HG02970 (cell line): ENCODE results near the gene ITCH.
"Not testable (repeated sequence)": the region's sequence is repeated elsewhere in the genome, so short reads cannot be mapped to it uniquely, and the experiment has no call there.

Experiments
- ATAC-seq: cut with Tn5 transposase; IDR thresholded peaks from one replicate; pipeline ENCODE4 v1.9.1; 2021; ENCODE audit warnings: mild to moderate bottlenecking, moderate library complexity, moderate number of reproducible peaks; ENCODE audit not compliant: unreplicated experiment, low FRiP score

ITCH gene

GRCh38 chr20:34495916-34496315, 132.8 kb downstream of the ITCH start:
- ATAC-seq: no peak

- not testable (repeated sequence) for ATAC-seq
These were observed 134.5 kb downstream of the ITCH start for GRCh38 chr20:34497596-34497995.

- no peak for ATAC-seq
These were observed 137.8 kb downstream of the ITCH start for GRCh38 chr20:34500823-34501222.

- no peak for ATAC-seq
These were observed 143.4 kb downstream of the ITCH start for GRCh38 chr20:34506480-34506879.

GRCh38 chr20:34507702-34508413, 144.8 kb downstream of the ITCH start:
- no peak for ATAC-seq

GRCh38 chr20:34510575-34510974, 147.5 kb downstream of the ITCH start:
- ATAC-seq: no peak

GRCh38 chr20:34511891-34512265, 148.8 kb downstream of the ITCH start:
- no peak for ATAC-seq

- ATAC-seq: no peak
These were observed 149.3 kb downstream of the ITCH start for GRCh38 chr20:34512266-34512954.

GRCh38 chr20:34512955-34513419, 149.9 kb downstream of the ITCH start:
- ATAC-seq: no peak

- ATAC-seq: not testable (repeated sequence)
These were observed 151.0 kb downstream of the ITCH start for GRCh38 chr20:34514034-34514433.

- ATAC-seq: no peak
These were observed 151.9 kb downstream of the ITCH start for GRCh38 chr20:34514897-34515483.

GRCh38 chr20:34515484-34516246, 152.6 kb downstream of the ITCH start:
- ATAC-seq: peak; percentile 36

GRCh38 chr20:34516247-34517113, 153.4 kb downstream of the ITCH start, which contains the start of gene DYNLRB1:
TSS of gene DYNLRB1 (plus strand) at chr20:34516422. CDS start at chr20:34516459, 37 bp downstream.
- peak; percentile 70 for ATAC-seq

GRCh38 chr20:34517114-34517505, 154.0 kb downstream of the ITCH start:
- ATAC-seq: no peak

GRCh38 chr20:34518863-34519262, 155.8 kb downstream of the ITCH start:
- not testable (repeated sequence) for ATAC-seq

- not testable (repeated sequence) for ATAC-seq
These were observed 156.8 kb downstream of the ITCH start for GRCh38 chr20:34519841-34520240.

GRCh38 chr20:34522969-34523871, 160.1 kb downstream of the ITCH start:
- ATAC-seq: no peak

- ATAC-seq: no peak
These were observed 161.4 kb downstream of the ITCH start for GRCh38 chr20:34524426-34524825.

- no peak for ATAC-seq
These were observed 162.3 kb downstream of the ITCH start for GRCh38 chr20:34525342-34525708.
